Fibroblast of skin of left quadriceps (primary cell): ENCODE results near the gene TGM2.
"Not testable (repeated sequence)": the region's sequence is repeated elsewhere in the genome, so short reads cannot be mapped to it uniquely, and the experiment has no call there.

Experiments used
- DNase-seq, 2 experiments: peaks; one replicate each; pipeline ENCODE4 v3.0.0-alpha.2; 2013; ENCODE audit warnings: low read depth in 2 of 2

The TGM2 gene

GRCh38 chr20:38115205-38115604, 49.9 kb downstream of the TGM2 start:
- DNase-seq, result no peak

DNA sequence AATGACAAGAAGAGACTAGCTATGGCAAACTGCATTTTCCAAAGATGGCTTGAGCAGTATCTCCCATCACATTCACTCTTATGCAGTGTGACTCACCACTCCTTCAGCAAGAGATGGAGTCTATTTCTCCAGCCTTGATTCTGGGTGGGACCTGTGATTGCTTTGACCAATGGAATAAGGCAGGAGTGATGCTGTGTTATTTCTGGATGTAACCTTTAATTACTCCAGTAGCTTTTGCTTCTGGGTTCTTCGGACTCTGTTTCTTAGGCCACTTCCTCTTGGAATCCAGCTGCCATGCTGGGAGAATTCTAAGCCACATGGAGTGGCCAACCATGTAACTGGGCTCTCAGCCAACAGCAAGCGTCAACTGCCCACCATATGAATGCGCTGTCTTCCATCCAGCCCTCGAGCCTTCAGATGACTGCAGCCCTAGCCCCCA, 50.7 kb downstream of the TGM2 start:
- DNase-seq, result peak in 1 of 2 experiments; percentile 13

DNA sequence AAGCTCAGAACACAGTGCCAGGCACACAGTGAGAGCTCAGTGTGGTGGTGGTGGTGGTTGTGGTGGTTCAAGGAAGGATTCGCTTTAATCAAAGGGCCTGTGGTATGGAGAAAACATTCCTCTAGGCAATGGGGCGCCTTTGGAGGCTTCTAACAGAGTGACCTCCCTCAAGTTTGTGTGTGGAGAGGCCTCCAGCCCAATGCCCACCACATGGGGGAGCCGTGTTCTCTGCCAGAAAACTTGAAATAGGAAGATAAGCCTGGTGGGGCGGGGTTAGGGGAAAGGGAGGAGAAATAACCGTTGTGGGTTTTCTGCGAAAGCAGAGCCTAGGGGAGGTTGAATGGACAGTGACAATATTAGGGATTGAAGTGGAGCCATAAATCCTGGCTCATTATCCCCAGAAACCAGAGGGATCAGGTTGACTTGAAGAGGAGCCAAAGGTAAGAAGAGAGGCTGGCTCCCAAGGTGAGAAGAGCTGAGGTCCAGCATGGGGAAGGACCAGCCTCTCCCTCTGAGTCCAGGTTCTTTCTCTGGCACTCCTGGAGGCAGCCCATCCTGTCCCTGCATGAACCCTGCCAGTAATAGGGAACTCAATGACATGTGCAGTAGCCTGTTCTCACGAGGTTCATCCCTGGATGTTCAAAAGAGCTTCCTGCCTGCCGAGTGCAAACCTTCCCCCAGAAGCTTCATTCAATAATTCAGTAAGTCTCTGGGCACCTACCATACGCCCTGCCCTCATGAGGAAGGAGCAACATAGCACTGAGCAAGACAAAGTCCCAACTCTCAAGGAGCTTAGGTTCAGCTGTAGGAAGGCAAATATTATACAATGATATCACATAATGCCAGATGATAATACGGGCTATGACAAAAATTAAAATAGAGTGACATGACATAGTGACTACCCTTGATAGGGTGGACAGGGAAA, 51.4 kb downstream of the TGM2 start:
- DNase-seq, result no peak

DNA sequence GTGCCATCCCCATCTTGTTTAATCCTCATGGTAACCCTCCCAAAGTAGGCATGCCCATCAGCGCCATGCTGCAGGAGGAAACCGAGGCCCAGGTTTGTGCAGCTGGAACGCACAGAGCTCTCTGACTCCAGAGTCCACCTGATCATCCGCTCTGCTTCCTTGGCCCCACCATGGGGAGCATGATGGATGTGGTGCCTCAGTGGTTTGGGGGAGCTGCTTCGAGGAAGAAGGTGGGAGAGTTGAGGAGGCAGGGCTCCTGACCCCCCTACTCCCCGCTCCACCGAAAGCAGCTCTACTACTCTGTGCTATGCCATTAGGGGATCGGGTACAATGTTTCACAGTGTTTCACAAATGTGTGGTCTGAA, 52.2 kb downstream of the TGM2 start:
- no peak for DNase-seq

GRCh38 chr20:38112261-38112929, 52.7 kb downstream of the TGM2 start:
- no peak for DNase-seq

GRCh38 chr20:38111366-38112232, 53.5 kb downstream of the TGM2 start:
- DNase-seq, result no peak

GRCh38 chr20:38110525-38111178, 54.4 kb downstream of the TGM2 start:
- no peak for DNase-seq

DNA sequence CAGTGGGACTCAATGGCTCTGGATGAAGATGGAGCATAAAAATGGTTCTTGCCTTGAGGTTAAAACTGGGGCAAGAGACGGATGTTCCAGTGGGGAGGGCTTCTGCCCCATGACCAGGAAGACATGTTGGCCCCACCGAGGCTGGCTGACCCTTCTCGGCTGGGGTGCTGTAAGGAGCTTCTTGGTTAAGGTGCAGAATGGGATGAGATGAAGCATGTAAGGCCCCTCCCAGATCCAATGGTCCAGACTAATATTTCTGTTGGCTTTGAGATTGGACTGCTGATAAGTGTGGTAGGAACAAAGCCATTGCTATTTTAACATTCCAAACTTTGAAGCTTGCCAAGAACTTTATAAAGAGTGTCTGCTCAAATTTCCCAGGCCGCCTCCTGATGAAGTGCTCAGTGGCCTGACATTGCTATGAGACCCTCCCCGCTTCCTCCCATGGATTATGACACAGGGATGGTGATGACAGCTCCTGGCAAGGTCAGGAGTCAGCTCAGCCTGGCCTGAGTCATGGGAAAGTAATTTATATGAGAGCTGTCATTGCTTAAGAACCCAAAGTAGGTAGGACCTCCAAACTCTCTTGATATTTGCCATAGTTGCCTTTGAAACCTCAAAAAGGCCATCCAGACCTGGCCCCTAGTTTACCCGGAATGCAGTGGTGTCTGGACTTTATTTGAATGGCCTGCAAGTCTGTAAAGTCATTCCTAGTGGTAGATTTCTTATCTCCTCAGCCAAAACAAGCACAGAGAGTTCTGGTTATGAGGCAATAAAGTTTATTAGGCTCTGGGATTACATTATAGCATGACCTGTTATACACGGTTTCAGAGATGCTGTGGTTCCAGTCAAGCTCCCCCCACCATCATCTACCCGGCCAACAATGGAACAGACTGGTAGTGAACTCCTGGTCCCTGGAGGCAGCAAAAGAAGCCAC, 55.2 kb downstream of the TGM2 start:
- DNase-seq, result peak; percentile 96 to 97

DNA sequence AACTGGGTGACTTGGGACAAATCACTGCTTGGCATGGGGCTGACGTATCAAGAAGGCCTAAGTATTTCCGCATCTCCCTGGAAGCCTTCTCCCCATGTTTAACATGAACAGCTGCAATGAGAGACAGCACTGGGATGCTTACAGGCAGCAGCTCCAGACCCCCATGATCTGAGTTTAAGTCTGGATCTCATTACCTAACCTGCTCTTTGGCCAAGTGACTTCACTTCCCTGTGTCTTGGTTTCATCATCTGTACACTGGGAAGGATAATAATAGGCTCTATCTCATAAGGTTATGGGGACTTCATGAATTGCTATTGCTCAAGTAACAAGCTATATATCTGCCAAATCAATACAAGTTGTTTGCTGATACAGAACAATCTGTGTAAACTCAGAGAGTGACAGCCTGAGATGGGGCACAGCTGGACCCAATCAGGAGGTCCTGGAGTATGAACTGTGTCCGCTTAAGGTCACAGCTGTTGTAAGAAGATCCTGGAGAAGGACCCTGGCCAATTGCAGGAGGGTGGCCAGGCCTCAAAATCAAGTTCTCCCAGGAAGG, 56.0 kb downstream of the TGM2 start:
- peak; percentile 74 to 81 for DNase-seq

DNA sequence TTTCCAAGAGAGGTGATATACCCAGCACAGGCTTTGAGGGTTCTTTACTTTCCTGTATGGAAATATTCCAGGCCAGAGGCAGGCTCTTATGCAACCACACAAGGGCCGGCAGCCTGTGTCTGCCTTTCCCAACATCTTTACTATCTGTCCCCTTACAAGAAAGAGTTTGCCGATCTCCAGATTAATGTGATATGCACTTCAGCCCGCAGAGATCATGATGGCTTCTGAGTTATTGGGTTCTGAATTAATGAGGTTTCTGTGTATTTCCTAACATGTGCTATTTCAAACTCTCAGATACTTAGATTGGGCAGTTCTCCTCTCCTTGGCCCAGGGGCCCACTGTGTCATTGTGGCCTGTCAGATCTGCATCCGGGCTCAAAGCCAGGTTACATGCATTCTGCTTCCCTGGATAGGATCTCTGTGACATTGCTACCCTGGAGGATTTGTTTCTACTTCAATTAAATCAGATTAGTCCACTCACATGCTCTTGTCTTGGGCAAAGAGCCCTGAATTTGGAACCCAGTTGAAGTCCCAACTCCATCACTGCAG, 56.6 kb downstream of the TGM2 start:
- DNase-seq, result peak; percentile 35 to 41

- DNase-seq, result not testable (repeated sequence)
Observed at GRCh38 chr20:38107916-38108315, 57.2 kb downstream of the TGM2 start.

DNA sequence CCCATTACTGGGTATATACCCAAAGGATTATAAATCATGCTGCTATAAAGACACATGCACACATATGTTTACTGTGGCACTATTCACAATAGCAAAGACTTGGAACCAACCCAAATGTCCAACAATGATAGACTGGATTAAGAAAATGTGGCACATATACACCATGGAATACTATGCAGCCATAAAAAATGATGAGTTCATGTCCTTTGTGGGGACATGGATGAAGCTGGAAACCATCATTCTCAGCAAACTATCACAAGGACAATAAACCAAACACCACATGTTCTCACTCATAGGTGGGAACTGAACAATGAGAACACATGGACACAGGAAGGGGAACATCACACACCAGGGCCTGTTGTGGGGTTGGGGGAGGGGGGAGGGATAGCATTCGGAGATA, 57.7 kb downstream of the TGM2 start:
- DNase-seq, result not testable (repeated sequence)

DNA sequence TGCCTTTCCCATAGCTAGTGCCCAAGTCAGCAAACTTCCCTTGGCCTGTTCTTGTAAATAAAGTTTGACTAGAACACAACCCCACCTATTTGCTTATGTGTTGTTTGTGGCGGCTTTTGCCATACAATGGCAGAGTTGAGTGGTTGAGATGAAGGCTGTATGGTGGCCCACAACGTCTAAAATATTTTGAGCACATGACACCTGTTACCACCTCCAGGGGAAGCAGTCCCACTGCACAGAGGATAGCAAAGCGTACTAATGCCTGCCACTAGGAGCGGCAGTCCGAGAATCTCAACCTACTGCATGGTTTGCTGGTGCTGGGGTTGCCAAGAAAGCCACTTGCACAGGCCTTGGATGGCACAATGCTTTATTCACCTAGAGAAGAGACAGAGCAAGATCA, 58.6 kb downstream of the TGM2 start:
- DNase-seq, result no peak

DNA sequence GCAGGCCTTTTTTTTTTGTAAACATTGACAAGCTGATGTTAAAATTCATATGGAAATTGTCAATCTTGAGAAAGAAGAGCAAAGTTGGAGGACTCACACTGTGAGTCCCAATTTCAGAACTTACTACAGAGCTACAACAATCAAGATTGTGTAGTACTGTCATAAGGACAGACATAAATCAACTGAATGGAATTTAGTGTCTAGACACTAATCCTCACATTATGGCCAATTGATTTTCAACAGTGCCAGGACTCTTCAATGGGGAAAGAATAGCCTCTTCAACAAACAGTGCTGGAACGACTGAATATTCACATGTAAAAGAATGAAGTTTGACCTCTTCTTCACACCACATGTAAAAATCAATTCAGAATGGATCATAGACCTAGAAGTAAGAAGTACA, 60.8 kb downstream of the TGM2 start:
- DNase-seq, result no peak

GRCh38 chr20:38102206-38102605, 62.9 kb downstream of the TGM2 start:
- not testable (repeated sequence) for DNase-seq

DNA sequence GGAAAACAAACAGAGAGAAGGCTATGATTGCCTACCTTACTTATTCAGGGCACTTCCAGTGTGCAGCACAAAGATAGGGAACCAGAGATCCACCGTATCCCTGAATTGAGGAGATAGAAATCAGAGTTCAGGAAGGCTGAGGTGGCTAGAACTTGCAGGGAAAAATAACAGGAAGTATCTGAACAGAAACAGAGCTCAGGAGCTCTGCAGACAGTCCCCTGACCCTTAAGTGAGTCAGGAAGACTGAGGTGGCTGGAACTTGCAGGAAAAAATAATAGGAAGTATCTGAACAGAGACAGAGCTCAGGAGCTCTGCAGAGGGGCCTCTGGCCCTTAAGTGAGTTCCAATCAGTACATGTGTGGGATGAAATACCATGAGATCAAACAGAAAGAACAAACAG, 66.1 kb downstream of the TGM2 start:
- no peak for DNase-seq

- no peak for DNase-seq
Observed at GRCh38 chr20:38095017-38095686, 69.9 kb downstream of the TGM2 start.

DNA sequence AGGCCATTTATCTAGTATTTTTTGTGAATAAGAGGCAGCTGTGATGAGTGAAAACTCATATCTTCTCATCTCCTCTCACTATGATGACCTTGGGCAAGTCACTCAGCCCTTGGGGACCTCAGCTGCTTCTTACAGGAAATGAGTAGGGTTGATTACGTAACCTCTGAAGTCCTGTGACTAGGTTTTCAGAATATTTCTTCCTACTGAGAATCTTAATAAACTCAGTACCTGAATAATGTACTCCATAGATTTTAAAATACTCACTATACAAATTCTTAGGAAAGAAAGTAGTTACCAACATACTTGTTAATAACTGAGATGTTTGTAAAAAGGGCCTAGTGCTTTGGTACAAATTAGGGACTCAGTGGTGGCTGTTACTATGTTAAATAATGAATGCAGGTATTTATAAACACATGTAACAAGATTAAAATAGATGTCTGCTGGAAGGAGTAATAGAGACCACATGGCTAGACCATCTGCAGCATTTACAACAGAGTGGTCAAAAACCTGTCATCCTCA, 70.6 kb downstream of the TGM2 start:
- DNase-seq, result peak in 1 of 2 experiments; percentile 36

GRCh38 chr20:38093641-38094077, 71.4 kb downstream of the TGM2 start:
- DNase-seq, result no peak
